Measurements from ENCODE around the gene RNF34.

DNA sequence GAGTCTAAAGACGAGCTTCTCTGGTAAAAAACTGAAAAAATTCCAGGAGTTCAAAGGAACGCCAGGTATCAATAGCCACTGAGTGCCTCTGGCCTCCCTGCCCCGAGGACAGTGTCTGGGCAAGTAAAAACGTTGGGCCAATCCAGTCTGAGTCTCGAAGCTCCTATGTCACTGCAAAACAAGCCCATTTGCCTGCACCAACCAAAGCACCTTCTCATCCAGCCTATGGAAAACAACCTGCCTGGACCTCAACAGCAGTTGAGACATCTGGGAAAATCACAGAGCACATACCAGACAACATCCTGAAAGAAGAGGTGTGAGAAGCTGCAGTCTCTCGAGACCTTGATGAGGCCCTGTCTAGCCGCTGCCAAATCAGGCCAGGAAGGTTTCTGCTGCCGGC lies 56.6 kb downstream of the RNF34 start:
- TF ChIP-seq RARB (CRISPR knock-in tag; IDR thresholded peaks at IDR 0.05) = no peak
- TF ChIP-seq, protein P1, sequence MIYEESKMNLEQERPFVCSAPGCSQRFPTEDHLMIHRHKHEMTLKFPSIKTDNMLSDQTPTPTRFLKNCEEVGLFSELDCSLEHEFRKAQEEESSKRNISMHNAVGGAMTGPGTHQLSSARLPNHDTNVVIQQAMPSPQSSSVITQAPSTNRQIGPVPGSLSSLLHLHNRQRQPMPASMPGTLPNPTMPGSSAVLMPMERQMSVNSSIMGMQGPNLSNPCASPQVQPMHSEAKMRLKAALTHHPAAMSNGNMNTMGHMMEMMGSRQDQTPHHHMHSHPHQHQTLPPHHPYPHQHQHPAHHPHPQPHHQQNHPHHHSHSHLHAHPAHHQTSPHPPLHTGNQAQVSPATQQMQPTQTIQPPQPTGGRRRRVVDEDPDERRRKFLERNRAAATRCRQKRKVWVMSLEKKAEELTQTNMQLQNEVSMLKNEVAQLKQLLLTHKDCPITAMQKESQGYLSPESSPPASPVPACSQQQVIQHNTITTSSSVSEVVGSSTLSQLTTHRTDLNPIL (CRISPR knock-in tag; IDR thresholded peaks at IDR 0.05; ENCODE audit: low read depth) = no peak
- TF ChIP-seq, protein P2, sequence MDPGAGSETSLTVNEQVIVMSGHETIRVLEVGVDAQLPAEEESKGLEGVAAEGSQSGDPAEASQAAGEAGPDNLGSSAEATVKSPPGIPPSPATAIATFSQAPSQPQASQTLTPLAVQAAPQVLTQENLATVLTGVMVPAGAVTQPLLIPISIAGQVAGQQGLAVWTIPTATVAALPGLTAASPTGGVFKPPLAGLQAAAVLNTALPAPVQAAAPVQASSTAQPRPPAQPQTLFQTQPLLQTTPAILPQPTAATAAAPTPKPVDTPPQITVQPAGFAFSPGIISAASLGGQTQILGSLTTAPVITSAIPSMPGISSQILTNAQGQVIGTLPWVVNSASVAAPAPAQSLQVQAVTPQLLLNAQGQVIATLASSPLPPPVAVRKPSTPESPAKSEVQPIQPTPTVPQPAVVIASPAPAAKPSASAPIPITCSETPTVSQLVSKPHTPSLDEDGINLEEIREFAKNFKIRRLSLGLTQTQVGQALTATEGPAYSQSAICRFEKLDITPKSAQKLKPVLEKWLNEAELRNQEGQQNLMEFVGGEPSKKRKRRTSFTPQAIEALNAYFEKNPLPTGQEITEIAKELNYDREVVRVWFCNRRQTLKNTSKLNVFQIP (CRISPR knock-in tag; IDR thresholded peaks at IDR 0.05; ENCODE audit: borderline replicate concordance, low read depth) = no peak
- no peak for TF ChIP-seq ARNTL (CRISPR knock-in tag; IDR thresholded peaks at IDR 0.05; ENCODE audit: borderline replicate concordance, low read depth)
- TF ChIP-seq, protein P3, sequence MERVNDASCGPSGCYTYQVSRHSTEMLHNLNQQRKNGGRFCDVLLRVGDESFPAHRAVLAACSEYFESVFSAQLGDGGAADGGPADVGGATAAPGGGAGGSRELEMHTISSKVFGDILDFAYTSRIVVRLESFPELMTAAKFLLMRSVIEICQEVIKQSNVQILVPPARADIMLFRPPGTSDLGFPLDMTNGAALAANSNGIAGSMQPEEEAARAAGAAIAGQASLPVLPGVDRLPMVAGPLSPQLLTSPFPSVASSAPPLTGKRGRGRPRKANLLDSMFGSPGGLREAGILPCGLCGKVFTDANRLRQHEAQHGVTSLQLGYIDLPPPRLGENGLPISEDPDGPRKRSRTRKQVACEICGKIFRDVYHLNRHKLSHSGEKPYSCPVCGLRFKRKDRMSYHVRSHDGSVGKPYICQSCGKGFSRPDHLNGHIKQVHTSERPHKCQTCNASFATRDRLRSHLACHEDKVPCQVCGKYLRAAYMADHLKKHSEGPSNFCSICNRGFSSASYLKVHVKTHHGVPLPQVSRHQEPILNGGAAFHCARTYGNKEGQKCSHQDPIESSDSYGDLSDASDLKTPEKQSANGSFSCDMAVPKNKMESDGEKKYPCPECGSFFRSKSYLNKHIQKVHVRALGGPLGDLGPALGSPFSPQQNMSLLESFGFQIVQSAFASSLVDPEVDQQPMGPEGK (CRISPR knock-in tag; IDR thresholded peaks at IDR 0.05; ENCODE audit: borderline replicate concordance) = no peak
- no peak for TF ChIP-seq ZNF565 (CRISPR knock-in tag; conservative IDR thresholded peaks at IDR 0.05; ENCODE audit: low read depth)
- TF ChIP-seq TCF4 (CRISPR knock-in tag; IDR thresholded peaks at IDR 0.05; ENCODE audit: borderline replicate concordance) = no peak
- TF ChIP-seq ZFP3 (CRISPR knock-in tag; IDR thresholded peaks at IDR 0.05) = no peak
- TF ChIP-seq, protein P4, sequence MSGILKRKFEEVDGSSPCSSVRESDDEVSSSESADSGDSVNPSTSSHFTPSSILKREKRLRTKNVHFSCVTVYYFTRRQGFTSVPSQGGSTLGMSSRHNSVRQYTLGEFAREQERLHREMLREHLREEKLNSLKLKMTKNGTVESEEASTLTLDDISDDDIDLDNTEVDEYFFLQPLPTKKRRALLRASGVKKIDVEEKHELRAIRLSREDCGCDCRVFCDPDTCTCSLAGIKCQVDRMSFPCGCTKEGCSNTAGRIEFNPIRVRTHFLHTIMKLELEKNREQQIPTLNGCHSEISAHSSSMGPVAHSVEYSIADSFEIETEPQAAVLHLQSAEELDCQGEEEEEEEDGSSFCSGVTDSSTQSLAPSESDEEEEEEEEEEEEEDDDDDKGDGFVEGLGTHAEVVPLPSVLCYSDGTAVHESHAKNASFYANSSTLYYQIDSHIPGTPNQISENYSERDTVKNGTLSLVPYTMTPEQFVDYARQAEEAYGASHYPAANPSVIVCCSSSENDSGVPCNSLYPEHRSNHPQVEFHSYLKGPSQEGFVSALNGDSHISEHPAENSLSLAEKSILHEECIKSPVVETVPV (CRISPR knock-in tag; IDR thresholded peaks at IDR 0.05) = no peak
- TF ChIP-seq OSR1 (CRISPR knock-in tag; IDR thresholded peaks at IDR 0.05) = no peak
- TF ChIP-seq PPARA (CRISPR knock-in tag; IDR thresholded peaks at IDR 0.05; ENCODE audit: borderline replicate concordance) = no peak

All from SK-N-SH treated with all-trans-retinoic acid at 6 μM for 48 hours (cell line).